ENCODE data around the gene GLB1L. TPM values are rescaled to one million over a fixed set of nuclear protein-coding genes. Genes with fewer than 3 reads are reported as not detected.

Gene GLB1L
- total RNA-seq, result 10.1 and 11.8 TPM in 2 replicates

DNA sequence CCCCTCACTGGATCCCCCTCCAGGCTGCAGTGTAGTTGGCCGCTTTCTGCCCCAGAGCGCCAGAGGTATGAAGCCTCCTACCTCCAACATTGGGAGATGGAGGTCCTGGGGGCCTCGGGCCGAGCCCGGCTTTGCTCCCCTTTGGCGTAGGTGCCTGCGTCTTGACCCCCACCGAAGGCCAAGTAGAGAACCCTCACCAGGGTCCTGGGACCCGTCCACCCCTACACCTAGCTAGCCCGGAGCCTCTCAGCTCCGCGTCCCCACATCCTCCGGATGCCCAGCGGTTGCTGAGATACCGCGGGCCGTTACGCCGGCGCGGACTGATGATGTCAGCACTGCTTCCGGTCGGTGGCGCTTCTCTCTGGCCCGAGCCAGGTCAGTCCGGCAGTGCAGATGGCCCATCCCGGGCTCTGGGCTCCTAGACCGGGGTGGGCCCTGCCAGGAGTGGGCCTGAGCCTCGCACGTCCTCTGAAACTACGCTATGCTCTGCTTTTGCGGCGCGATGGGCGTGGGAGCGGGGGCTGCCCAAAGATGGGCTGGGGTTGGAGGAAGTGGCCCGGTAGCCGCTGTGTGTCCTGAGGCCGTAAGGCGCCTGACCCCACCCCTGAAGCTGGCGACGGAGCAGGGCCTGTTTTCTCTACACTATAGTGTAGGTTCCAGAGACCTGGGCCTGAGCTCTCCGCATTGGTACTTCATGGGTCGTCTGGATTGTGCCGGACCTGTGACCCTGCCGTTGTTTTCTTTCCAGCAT is at the start of gene GLB1L, which contains the start of gene STK16:
GLB1L (minus strand) TSS at position 297 of the 751 bp plus-strand sequence. CDS start 1,871 bp downstream, outside the sequence.
STK16 (plus strand) TSS at position 332 of the 751 bp plus-strand sequence. CDS start 521 bp downstream, outside the sequence.

DNA sequence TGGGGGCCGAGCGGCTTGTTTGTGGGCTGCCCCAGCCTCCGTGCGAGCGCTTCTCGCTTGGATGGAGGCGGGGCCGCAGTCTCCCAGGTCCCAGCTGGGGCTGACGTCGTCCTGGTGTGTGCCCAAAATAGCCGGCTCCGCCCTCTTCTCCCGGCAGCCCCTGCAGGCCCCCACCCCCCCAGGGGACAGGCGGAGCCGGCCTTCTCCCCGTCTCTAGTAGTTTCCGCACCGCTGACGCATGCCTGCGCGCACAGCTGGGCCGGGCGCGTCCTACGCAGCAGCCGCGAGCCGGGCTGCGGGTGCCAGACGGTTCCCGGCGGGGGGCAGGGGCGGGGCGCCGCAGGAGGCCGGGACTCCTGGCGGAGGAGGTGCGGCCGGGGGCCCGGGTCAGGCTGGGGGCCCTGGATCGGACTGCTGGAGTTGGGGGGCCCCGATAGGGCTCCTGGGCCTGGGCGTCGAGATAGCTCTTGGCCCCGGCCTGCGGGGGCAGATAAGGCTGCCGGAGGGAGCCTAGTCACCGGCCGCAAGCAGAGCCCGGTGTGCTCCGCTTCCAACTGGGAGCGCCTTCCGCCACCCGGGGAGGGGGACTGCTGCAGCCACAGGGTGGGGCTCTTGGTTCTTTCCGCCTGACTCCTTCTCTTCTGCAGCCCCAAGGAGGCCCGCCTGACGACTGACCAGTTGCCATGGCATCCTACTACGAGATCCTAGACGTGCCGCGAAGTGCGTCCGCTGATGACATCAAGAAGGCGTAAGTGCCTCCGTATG is 34.1 kb upstream of the GLB1L start, which contains the start of gene DNAJB2:
DNAJB2 (plus strand) TSS at position 216 of the 765 bp plus-strand sequence; CDS start at position 684, 468 bp downstream.

DNA sequence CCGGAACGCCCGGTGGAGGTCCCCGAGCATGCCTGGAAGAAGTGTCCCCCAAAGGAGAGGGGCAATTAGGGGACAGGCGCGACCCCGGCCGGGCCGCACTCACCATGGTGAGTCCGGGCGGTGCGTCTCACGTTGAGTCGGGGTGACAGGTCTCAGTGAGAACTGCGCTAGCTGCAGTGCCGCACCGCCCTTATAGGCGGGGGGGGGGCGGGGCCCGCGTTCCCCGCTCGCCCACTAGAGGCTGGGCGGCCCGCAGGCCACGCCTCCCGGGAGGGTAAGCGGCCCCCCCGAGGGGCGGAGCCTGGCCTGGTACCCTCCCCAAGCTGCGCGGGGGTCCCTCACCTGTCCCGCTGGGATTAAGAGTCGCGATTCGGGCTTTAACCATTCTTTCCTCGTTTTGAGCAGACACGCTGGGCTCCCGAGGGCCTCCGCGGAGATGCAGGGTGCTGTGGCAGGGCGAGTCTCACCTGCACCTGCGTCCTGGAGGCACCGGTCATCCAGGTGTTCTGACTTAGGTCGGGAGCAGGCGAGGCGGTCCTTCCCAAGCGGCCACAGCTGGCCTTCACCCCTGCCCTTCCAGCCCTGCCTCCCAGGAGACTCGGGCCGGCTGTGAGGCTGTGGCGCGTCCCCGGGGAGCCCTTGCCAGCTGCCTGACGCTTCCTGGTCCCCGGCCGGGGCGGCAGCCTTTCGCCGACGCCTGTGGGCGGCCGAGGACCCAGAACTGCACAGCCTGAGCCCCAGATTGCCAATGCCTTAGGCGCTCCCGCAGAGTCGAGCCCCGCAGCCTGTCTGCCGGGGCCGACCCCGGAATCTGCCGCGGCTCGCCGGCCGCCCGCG is 8.7 kb upstream of the GLB1L start, which contains the start of gene TUBA4A:
TUBA4A (minus strand) TSS at position 166 of the 837 bp plus-strand sequence; CDS start at position 106, 60 bp downstream.

DNA sequence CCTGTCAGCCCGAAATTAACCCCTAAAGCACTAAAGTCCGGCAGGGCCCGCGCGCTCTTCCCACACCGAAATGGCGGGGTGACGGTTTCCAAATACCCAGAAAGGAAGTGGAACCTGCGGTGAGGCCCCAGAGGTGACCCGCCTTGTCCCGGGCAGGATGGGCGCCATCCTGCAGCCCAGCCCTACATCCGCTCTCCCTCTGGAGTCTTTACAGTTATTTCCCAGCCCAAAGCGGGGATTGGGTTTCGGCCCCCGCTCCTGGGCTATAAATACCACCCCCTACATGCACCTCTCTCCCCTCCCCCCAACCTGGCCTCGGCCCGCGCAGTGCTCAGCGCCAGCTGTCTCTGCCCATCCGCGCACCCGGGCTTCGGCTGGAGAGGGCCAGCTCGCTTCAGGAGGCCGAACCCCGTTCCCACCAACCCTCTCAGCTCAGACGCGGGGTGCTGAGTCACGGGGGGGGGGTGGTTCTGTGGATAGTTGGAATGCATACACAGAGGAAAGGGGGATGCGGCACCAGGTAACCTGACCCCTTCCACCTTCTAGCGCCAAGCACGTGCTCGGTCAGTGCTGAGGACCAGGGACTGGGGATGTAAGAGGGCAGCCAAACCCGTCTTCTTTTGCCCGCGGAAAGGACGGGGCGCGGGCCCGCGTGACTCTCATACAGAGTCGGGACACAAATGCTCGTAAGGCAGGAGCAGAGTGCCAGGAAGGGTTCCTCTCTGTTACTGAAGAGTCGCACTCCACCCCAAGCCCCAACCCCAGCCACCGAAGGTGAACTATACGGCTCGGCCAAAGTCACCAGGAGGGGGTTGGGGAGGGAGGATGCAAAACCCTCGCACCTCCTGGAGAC is 7.9 kb upstream of the GLB1L start, which contains the start of gene TUBA4B:
TUBA4B (plus strand) TSS at position 344 of the 853 bp plus-strand sequence; CDS start at position 509, 165 bp downstream.

DNA sequence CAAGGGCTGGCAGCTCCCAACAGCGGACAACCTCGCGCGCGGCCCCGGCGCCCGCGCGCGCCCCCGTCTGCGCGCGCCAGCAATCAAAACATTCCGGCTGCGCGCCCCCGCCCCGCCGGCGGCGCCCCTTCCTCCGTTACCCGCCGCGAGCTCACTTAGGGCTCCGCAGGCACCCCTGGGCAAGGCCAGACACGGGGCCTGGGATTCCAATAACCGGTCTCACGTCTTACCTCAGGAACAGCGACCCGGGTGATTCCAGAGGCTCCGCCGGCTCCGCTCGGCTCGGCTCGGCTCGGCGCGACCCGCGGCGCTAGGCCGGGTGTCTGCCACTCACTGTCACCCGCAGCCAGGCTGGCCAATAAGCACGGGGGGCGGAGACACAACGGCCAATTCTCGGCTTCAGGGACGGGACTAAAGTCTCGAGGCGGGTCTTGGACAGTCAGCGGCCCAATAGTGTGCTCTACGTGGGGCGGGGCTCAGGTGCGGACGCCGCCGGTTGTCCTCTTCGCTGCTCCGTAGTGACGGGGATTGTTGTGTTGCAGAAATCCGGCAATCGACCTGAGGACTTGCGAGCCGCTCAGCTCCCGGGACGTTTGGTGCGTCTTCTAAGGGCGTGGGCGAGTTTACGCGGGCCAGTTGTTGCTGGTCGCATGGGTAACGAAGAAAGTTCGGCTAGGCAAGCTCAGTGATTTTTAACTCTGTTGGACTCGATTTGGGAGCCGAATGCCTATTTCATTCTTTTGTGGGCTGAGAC is 15.8 kb downstream of the GLB1L start, which contains the start of the genes ANKZF1 and ATG9A:
ANKZF1 (plus strand) TSS at position 502 of the 754 bp plus-strand sequence. CDS start 452 bp downstream, outside the sequence.
ATG9A (minus strand) TSS at position 332 of the 754 bp plus-strand sequence. CDS start 1,612 bp downstream, outside the sequence.

DNA sequence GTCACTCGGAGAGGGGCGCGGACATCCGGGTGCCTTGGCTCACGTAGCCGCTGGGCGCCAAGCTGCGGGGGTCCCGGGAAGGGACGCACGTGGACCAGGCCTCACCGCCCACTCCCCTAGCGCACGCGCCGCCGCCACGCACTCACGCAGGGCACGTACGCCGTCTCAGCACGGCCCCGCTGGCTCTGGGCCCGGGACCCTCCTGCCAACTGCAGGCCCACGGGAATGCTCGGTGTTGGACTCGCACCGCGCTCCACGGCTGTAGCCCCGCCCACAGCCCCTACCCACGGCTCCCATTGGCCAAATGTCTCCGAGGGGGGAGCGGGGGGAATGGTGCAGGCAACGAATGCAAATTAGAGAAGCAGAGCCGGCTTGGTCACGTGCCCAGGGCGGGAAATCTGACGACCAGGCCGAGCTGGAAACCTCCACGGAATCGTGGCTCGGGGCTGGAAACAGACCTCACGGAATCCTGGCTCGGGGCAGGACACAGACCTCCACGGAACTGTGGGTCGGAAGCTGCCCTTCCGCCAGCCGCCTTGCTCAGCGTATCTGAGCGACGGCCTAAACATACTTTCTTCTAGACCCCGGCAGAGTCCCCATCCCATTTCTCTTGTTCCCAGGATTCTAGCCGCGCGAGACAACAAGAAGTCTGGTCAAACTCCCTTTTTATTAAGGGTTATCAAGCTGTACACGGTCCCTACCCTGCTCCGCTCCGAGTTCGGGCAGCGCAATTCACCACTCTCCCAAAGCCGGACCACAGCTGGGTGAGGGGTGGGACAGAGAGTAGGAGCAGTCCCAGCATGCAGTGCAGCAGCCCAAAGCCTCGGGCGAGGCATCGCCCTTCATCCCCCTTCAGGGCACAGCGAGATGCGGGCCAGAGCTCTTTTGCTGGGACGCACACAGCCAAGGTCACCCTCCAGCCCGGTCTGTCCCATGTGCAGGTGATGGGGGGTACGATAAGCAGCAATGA is 26.2 kb downstream of the GLB1L start, which contains the start of gene ABCB6:
ABCB6 (minus strand) TSS at position 227 of the 970 bp plus-strand sequence. CDS start 285 bp downstream, outside the sequence.

DNA sequence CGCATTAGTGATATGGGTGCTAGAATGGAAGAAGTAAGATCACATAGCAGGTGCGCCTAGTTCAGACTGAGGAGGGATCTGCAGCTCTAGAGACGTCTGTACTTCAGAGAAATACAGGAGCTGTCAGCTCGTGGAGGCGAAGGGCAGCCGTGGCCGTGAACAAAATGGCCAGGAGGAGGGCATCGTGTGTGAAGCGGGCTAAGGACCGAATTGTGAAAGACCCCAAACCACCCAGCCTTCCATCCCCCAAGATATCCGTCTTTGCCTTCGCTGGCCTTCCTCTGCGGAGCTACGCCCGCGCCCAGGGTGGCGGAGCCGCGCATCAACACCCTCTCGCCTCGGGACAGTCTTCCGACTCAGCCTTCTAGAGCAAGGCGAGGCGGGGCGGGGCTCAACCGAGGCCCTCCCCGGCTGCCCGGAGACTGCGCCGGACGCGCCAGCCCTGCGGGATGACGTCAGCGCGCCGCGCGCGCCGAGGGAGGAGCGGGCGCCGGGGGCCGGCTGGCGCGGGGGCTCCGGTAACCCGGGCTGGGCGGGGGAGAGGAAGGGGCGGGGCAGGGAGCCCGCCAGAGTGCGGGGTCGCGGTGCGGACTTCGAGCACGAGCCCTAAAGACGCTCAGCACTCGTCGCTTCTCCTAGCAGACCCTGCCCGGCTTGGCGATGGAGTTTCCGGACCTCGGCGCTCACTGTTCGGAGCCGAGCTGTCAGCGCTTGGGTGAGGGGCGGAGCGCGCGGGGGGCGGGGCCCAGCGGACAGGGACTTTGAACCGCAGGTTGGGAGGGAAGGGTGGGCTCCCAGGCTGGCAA is 38.7 kb downstream of the GLB1L start, which contains the start of gene ZFAND2B:
ZFAND2B (plus strand) TSS at position 455 of the 806 bp plus-strand sequence; CDS start at position 661, 206 bp downstream.

Other genes starting within 250 kb of the GLB1L start
- not detected in 2 replicates for gene CFAP65, start 203.9 kb downstream of the GLB1L start, total RNA-seq
- gene IHH, start 184.5 kb downstream of the GLB1L start, total RNA-seq, result 0.32 TPM in 1 of 2 replicates, not detected in the other
- gene NHEJ1, start 84.6 kb downstream of the GLB1L start, total RNA-seq, result 17.2 and 22.2 TPM in 2 replicates
- gene SLC23A3, start 75.4 kb downstream of the GLB1L start, total RNA-seq, result 1.4 TPM in 1 of 2 replicates, not detected in the other
- 16.9 and 26.8 TPM in 2 replicates for gene CNPPD1, start 68.5 kb downstream of the GLB1L start, total RNA-seq
- gene RETREG2, start 67.2 kb downstream of the GLB1L start, total RNA-seq, result 43.0 and 46.3 TPM in 2 replicates
- gene ZFAND2B, start 38.7 kb downstream of the GLB1L start, total RNA-seq, result 24.8 and 33.4 TPM in 2 replicates
- gene ABCB6, start 26.5 kb downstream of the GLB1L start, total RNA-seq, result 17.2 and 17.9 TPM in 2 replicates
- 52.5 and 113 TPM in 2 replicates for gene ATG9A, start 15.8 kb downstream of the GLB1L start, total RNA-seq
- gene ANKZF1, start 15.6 kb downstream of the GLB1L start, total RNA-seq, result 21.9 and 33.2 TPM in 2 replicates
- gene STK16, start within 50 bp of the GLB1L start, total RNA-seq, result 14.2 and 20.8 TPM in 2 replicates
- not detected in 2 replicates for gene TUBA4B, start 7.8 kb upstream of the GLB1L start, total RNA-seq
- gene TUBA4A, start 8.5 kb upstream of the GLB1L start, total RNA-seq, result 15.6 and 16.3 TPM in 2 replicates
- gene DNAJB2, start 33.9 kb upstream of the GLB1L start, total RNA-seq, result 12.0 and 32.1 TPM in 2 replicates
- gene PTPRN, start 64.0 kb upstream of the GLB1L start, total RNA-seq, result 22.6 and 64.0 TPM in 2 replicates
- not detected in 2 replicates for gene RESP18, start 87.3 kb upstream of the GLB1L start, total RNA-seq
- 48.9 and 119 TPM in 2 replicates for gene DNPEP, start 142.5 kb upstream of the GLB1L start, total RNA-seq
- gene DES, start 172.9 kb upstream of the GLB1L start, total RNA-seq, result under 0.01 and 20.4 TPM in 2 replicates
- 8.5 and 11.7 TPM in 2 replicates for gene SPEG, start 189.4 kb upstream of the GLB1L start, total RNA-seq

Data from epithelial cell of alveolus of lung (primary cell).